ENCODE results near the gene MUC6.

Gene MUC6

DNA sequence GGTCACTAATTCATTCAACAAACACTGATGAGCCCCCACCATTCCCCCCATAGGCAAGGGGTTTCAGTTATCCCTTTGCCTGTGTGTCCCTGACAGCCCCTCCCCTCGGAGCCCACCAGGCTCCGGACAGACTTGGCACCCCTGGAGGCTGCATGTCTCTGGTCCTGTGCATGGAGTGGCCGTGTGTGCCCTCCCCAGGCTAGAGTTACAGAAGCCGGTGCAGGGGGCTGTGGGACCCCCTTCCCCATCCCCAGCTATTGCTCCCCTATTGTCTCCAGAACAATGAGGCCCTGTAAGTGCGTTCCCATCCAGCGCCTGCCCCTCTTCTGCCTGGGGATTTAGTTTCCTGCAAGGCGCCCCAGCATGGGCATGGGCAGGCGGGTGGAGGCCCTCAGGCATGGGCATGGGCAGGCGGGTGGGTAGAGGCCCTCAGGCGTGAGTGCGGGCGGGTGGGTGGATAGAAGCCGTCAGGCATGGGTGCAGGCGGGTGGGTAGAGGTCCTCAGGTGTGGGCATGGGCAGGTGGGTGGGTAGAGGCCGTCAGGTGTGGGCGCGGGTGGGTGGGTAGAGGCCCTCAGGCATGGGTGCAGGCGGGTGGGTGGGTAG is 39.6 kb upstream of the MUC6 start:
- no peak overlapping the region for H3K4me3 ChIP-seq (ENCODE audit: low read depth, low read length)
- TF ChIP-seq, protein P1, sequence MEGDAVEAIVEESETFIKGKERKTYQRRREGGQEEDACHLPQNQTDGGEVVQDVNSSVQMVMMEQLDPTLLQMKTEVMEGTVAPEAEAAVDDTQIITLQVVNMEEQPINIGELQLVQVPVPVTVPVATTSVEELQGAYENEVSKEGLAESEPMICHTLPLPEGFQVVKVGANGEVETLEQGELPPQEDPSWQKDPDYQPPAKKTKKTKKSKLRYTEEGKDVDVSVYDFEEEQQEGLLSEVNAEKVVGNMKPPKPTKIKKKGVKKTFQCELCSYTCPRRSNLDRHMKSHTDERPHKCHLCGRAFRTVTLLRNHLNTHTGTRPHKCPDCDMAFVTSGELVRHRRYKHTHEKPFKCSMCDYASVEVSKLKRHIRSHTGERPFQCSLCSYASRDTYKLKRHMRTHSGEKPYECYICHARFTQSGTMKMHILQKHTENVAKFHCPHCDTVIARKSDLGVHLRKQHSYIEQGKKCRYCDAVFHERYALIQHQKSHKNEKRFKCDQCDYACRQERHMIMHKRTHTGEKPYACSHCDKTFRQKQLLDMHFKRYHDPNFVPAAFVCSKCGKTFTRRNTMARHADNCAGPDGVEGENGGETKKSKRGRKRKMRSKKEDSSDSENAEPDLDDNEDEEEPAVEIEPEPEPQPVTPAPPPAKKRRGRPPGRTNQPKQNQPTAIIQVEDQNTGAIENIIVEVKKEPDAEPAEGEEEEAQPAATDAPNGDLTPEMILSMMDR (IDR thresholded peaks at IDR 0.05; ENCODE audit: borderline replicate concordance, insufficient read depth, low read depth, low read length): no peak

DNA sequence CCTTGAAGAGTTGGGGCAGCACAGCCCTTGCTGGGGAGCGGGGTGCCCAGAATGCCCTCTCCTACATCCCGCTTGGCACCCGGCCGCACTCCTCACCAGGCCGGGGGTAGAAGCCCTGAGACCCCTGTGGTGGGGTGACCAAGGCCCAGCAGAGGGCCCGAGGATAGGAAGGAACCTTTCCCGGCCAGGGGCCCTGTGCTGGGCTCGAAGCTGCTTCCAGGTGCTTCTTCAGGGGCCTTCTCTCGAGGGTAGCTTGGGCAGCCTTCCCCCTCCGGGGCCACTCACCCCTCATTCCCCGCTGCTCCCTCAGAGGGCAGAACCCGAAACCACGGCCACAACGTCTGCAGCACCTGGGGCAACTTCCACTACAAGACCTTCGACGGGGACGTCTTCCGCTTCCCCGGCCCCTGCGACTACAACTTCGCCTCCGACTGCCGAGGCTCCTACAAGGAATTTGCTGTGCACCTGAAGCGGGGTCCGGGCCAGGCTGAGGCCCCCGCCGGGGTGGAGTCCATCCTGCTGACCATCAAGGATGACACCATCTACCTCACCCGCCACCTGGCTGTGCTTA is 38.9 kb upstream of the MUC6 start:
- no peak overlapping the region for H3K4me3 ChIP-seq (ENCODE audit: low read depth, low read length)
- TF ChIP-seq, protein P1 (IDR thresholded peaks at IDR 0.05; ENCODE audit: borderline replicate concordance, insufficient read depth, low read depth, low read length): no peak

DNA sequence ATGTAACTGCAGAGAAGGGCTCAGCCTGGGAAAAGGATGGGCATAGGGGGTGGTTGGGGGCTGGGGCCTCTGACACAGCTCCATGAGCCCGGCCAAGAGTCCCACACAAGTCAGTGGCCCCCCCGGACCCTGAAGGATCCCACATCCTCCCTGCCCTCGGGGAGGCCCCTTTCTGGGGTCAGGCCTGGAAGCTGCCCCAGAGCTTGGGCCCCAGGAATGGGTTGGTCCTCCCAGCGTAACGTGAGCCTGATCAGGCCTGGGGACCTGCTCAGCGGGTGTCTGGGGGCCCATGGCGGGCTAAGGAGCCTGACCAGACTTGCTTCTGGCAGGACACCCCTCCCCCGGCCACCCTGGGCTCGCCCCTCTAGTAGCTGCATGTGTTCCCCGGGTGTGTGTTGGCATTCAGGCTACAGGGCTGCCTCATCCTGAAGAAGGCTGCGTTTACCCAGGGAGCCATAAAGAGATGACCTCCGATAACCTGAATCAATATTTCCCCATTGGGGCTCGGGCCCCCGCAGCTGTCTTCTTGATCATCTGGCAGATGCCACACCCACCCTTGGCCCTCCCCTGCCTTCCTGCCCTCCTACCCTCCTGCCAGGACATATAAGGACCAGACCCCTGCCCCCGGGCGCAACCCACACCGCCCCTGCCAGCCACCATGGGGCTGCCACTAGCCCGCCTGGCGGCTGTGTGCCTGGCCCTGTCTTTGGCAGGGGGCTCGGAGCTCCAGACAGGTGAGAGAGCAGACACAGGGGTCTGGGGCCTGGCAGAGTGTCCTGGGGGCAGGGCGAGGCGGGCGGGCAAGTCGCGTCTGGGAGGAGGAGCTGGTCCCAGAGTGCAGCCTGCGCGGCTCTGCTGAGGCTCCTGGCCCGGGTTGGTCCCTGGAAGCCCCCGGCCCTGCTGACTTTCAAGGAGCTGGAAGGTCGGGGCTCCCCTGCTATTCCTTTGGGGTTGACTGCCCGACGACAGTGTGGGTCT is 38.0 kb upstream of the MUC6 start, which contains the start of gene MUC2:
TSS of gene MUC2 (plus strand) at position 631 of the 978 bp plus-strand sequence.
- TF ChIP-seq, protein P1 (IDR thresholded peaks at IDR 0.05; ENCODE audit: borderline replicate concordance, insufficient read depth, low read depth, low read length): no peak

DNA sequence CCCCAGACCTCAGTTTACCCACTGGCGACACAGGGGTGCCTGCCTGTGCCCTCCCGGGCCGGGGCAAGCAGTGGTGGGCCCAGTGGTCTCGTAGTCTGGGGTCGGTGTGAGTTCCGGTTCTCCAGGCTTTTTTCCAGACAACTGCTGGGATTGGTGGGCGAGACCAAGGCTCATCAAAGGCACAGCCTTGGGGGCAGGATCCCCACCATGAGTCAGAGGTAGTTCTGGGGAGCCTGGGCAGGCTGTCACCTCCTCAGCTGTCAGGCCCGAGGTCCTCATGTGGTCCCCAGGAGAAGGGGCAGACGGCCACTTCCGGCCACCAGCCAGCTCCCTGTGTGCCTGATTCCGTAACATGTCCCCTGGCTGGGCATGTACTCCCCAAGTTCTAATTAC is 37.3 kb upstream of the MUC6 start:
- H3K4me3 ChIP-seq (ENCODE audit: low read depth, low read length): no peak overlapping the region
- TF ChIP-seq, protein P1 (IDR thresholded peaks at IDR 0.05; ENCODE audit: borderline replicate concordance, insufficient read depth, low read depth, low read length): no peak

More for the DNA sequence above, 38.0 kb upstream of the MUC6 start, which contains the start of gene MUC2:
- H3K4me3 ChIP-seq (ENCODE audit: low read depth, low read length): no peak within 1 kb of the TSS

DNA sequence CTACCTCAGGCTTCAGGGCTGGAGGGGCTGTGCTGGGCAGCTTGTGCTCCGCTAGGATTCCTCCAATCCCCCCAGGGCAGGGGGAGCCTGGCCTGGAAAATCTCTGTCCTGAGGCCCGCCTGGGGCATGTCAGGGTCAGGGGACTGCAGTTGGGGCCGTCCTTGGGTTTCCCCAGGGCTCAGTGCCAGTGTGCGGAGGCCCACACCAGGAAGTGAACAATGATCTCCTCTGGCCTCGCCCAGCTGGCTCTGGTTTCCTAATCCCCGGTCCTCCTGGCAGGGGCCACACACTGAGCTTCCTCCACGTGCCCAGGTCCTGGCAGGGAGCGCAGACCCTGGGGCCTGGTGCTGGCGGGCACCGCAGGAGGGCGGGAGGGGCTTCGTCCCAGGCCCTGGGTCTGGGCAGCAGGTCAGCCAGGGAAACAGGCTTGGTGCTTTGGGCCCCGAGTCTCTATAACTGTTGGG is 36.8 kb upstream of the MUC6 start:
- TF ChIP-seq, protein P1 (IDR thresholded peaks at IDR 0.05; ENCODE audit: borderline replicate concordance, insufficient read depth, low read depth, low read length): no peak
- H3K4me3 ChIP-seq (ENCODE audit: low read depth, low read length): no peak overlapping the region

DNA sequence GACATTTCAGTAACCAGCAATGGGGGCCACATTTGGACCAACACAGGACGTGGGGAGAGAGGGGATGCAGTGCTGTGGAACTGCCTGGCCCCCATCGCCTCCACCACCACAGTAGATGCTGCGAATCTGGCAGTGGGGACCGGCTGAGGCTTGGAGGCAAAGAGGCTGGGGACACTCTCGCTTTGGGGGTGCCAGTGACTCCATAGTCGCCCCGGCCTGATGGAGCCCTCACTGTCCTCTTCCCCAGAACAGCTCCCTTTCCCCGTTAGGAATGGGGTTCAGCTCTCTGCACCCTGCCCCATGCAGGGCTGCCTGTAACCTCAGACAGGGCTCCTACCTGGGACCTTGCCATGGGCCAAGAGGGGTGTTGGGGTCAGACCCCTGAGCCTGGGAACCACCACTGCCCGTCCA is 36.3 kb upstream of the MUC6 start:
- H3K4me3 ChIP-seq (ENCODE audit: low read depth, low read length): no peak overlapping the region
- TF ChIP-seq, protein P1 (IDR thresholded peaks at IDR 0.05; ENCODE audit: borderline replicate concordance, insufficient read depth, low read depth, low read length): no peak
